22Rv1 (cell line): ENCODE measurements around the gene TTK.

ENCODE experiments used
- CTCF ChIP-seq: fragments of 450-650 bp; IDR thresholded peaks from 2 replicates; pipeline ENCODE4 v1.5.1; 2017; ENCODE audit warnings: mild to moderate bottlenecking
- ZFX ChIP-seq: fragments of 450-650 bp; IDR thresholded peaks from 2 replicates; pipeline ENCODE4 v1.6.1; 2017; ENCODE audit warnings: antibody characterized with exemption, borderline replicate concordance

GRCh38 chr6:80091506-80091905 is 87.1 kb downstream of the TTK start:
- TF ChIP-seq CTCF: no peak
- TF ChIP-seq ZFX: no peak
